SK-MEL-5 (cell line): Measurements from ENCODE around the gene PTPN18. TPM values are rescaled to one million over a fixed set of nuclear protein-coding genes. Genes with fewer than 3 reads are reported as not detected.
A peak's percentile ranks its signal among the peaks of the same experiment; 100 is the strongest.

Experiments used
- DNase-seq: peaks from one replicate; pipeline ENCODE4 v3.0.0-alpha.2; 2016; ENCODE audit warnings: low read depth, low spot score
- in situ Hi-C: cut with HindIII; loops from 2 replicates; pipeline ENCODE4 v1.10.0; 2016; ENCODE audit warnings: low sequenced_read_pairs, high pct_unique_total_duplicates, low pct_unique_long_range_greater_than_20kb
- total RNA-seq: library from RNA; depleted of rRNA; stranded (reverse); fragments of >200 nt; shearing (Covaris generic); gene quantifications from 2 replicates; pipeline ENCODE4 v1.2.3, GENCODE V29; 2014

The PTPN18 gene
- total RNA-seq, 1 experiment from 2014 or later: 19.3 TPM

GRCh38 chr2:130353291-130354138 is 2.3 kb upstream of the PTPN18 start:
- no peak for DNase-seq
- in situ Hi-C loops: no loop called here

- in situ Hi-C loops: no loop called here
- DNase-seq: no peak
Observed at GRCh38 chr2:130354139-130354428, 1.8 kb upstream of the PTPN18 start.

GRCh38 chr2:130355172-130355577 is 681 bp upstream of the PTPN18 start:
- DNase-seq: no peak
- in situ Hi-C loops: no loop called here

DNA sequence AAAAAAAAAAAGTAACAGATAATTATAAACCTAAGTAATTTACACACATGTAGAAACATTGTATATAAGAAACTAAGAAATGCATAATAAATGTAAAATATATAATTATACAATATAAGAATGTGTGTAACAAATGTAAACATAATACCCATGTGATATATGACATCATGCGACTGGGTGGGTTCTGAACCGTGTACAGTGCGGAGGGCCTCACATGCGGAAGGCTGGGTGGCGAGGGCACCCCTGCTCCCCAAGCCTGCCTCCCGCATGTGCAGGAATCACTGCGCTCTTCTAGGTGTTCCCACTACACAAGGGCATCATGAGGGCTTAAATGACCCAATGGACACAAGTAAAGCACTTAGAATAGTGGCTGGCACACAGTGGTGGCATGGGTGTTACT is 2.0 kb downstream of the PTPN18 start:
- in situ Hi-C loops: no loop called here
- DNase-seq: no peak

GRCh38 chr2:130358420-130359350 is 2.8 kb downstream of the PTPN18 start:
- no peak for DNase-seq
- in situ Hi-C loops: no loop called here

- in situ Hi-C loops: no loop called here
- DNase-seq: no peak
Observed at GRCh38 chr2:130359466-130359865, 3.6 kb downstream of the PTPN18 start.

- no peak for DNase-seq
- in situ Hi-C loops: no loop called here
Observed at GRCh38 chr2:130363479-130363878, 7.6 kb downstream of the PTPN18 start.

DNA sequence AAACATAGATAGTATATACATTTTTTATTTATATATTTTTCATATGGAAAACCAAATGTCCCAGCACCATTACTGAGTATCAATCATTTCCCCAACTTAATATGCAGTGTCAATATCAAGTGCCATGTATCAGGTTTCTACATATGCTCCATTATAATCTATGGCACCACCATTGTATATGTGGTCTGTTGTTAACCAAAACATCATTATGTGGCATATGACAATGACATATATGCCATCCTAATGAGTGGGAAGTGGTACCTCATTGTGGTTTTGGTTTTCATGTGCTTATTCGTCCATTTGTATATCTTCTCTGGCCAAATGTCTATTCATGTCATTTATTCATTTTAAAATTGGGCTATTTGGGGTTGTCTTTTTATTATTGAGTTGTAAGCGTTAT is 9.2 kb downstream of the PTPN18 start:
- in situ Hi-C loops: no loop called here

GRCh38 chr2:130365963-130366362 is 10.1 kb downstream of the PTPN18 start:
- DNase-seq: no peak
- in situ Hi-C loops: no loop called here

More for the DNA sequence above, 9.2 kb downstream of the PTPN18 start:
- DNase-seq: no peak

DNA sequence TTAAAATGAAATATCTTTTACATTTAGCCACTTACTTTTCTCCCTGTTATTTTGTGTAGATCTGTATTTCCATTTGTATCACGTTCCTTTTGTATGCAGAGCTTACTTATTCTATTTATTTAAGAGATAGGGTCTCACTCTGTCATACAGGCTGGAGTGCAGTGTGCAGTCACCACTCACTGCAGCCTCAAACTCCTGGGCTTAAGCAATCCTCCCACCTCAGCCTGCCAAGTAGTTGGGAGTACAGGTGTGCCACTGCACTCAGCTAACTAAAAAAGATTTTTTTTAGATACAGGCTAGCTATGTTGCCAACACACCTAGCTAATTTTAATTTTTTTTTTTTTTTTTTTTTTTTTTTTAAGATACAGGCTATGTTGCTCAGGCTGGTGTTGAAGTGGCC is 10.9 kb downstream of the PTPN18 start:
- no peak for DNase-seq
- in situ Hi-C loops: no loop called here

DNA sequence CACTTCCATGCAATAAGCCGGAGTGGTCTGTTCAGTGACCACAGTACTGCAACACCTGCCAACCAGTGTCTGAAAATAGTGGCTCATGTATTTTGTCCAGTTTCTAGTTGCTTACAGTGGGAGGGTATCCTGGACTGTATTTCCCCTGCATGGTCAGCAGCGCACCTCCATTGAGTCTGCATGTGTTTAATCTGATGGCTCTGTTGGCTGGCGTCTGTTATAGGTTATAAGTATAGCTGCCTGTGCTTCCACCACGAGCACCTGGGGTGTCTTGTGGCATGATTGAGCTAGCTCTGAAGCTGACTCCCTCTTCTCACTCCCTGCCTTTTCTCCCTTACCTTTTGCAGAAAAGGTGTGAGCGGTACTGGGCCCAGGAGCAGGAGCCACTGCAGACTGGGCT is 12.9 kb downstream of the PTPN18 start:
- in situ Hi-C loops: no loop called here
- no peak for DNase-seq

- no peak for DNase-seq
- in situ Hi-C loops: no loop called here
Observed at GRCh38 chr2:130369311-130369964, 13.6 kb downstream of the PTPN18 start.

- in situ Hi-C loops: no loop called here
- no peak for DNase-seq
Observed at GRCh38 chr2:130369965-130370341, 14.1 kb downstream of the PTPN18 start.

DNA sequence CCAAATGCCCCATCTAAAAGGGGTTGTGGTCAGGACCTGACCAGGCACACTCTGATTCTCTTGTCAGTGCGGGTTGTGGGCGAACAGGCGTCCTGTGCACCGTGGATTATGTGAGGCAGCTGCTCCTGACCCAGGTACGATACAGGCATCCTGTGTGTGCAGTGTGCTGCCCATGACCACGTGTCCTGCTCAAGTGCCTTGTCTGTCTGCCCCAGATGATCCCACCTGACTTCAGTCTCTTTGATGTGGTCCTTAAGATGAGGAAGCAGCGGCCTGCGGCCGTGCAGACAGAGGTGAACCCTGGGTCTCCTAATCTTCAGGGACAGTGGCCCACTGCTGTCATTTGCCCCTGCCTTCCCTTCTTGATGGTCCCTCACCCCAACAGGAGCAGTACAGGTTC is 14.6 kb downstream of the PTPN18 start:
- in situ Hi-C loops: no loop called here
- no peak for DNase-seq

DNA sequence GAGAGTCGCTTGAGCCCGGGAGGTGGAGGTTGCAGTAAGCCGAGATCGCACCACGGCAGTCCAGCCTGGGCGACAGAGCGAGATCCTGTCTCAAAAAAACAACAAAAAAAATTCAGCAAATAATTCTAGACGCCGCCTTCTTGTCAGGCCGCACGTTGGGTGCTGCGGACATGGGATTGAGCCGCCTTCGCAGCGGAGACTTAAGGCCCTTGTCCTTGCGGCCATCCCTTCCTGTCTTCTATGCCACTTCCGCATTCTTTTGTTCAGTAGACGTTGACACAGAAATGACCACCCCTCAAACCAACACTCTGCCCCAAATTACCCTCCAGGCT is 15.8 kb downstream of the PTPN18 start:
- in situ Hi-C loops: no loop called here
- peak; percentile 49 for DNase-seq

- peak; percentile 80 for DNase-seq
- in situ Hi-C loops: no loop called here
Observed at GRCh38 chr2:130372055-130372832, 16.4 kb downstream of the PTPN18 start.

DNA sequence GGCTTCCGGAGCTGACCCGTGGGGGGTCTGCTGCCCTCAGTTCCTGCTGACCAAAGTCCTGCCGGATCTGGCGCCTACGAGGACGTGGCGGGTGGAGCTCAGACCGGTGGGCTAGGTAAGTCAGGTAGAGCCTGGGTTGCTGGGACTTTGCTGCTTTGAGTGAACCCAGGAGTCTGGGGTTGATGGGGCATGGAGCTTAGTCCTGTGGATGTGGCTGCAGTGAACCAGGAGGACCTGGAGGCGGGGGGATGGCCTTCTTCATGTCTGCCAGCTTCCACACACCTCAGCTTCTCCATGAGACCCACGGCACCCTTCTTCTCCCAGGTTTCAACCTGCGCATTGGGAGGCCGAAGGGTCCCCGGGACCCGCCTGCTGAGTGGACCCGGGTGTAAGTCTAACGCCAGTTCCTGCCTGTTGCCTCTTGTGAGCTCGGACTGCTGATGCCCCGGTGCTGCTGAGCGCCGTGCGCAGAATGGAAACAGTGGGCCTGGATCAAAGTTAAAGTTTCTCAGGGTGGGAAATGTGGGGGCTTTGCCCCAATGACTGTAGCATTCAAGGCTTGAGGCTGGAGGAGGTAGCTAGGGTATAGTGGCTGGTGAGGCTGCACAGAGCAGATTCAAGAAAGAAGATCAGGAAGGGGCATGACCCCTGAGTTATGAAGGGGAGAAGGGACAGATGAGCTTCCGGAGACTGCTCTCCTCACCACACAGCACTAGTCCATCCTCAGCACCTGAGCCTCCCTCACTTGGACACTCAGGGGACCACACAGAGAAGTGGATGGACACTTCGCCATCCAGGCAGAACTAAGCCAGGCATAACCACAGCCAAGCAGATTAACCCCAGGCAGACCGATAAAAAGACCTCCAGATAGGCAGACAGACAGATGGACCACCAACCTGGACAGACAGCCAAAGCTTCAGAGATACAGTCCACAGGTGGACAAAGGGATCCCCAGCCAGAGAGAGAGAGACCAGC is 17.3 kb downstream of the PTPN18 start:
- in situ Hi-C loops: no loop called here
- no peak for DNase-seq
